Esophagus squamous epithelium (tissue), 5 donors: ENCODE measurements around the gene TADA3. TPM values are rescaled to one million over a fixed set of nuclear protein-coding genes. Genes with fewer than 3 reads are reported as not detected.

Source experiments
- DNase-seq: peaks from one replicate; lab custom pipeline; 2025; lab: John Stamatoyannopoulos, UW
- H3K27ac ChIP-seq, 4 donors: fragments of 200-600 bp; sonication (generic); one replicate each; pipeline ENCODE4 v1.5.1; 2016 to 2019; ENCODE audit warnings: mild to moderate bottlenecking in 1 of 4
- H3K27me3 ChIP-seq, 4 donors: fragments of 200-600 bp; sonication (generic); 1 replicate in 3 of 4; 2 replicates in 1 of 4; pipeline versions ENCODE4 v1.5.1 to v1.6.0; 2017 to 2021; ENCODE audit warnings: antibody characterized with exemption in 1 of 4
- H3K36me3 ChIP-seq, 3 donors: fragments of 200-600 bp; sonication (generic); one replicate each; pipeline ENCODE4 v1.5.1; 2016 to 2019
- H3K4me1 ChIP-seq, 3 donors: fragments of 200-600 bp; sonication (generic); one replicate each; pipeline ENCODE4 v1.5.1; 2017 to 2019
- H3K4me3 ChIP-seq, 4 donors: fragments of 200-600 bp; sonication (generic); 1 replicate in 3 of 4; 2 replicates in 1 of 4; pipeline ENCODE4 v1.5.1; 2016 to 2019; ENCODE audit warnings: mild to moderate bottlenecking in 2 of 4, moderate library complexity in 1 of 4
- H3K9me3 ChIP-seq, 3 donors: fragments of 200-600 bp; sonication (generic); one replicate each; pipeline ENCODE4 v1.5.1; 2016 to 2019
- POLR2A ChIP-seq, 4 donors: fragments of 450-650 bp; IDR thresholded peaks; one replicate each; pipeline ENCODE4 v1.6.1; 2017; ENCODE audit warnings: antibody characterized with exemption in 4 of 4, mild to moderate bottlenecking in 4 of 4, moderate library complexity in 3 of 4
- WGBS, 2 donors: methylation state at CpG; one replicate each; pipeline ENCODE4 v1.1.5; 2018; 5-methylcytosine and 5-hydroxymethylcytosine counted together
- intact Hi-C: fragments of 100-400 bp; cut with DNase I; formaldehyde crosslinking; loops from one replicate; pipeline ENCODE4 v1.15.0; 2022
- total RNA-seq, 4 donors: library from RNA; depleted of rRNA; stranded (reverse); fragments of >200 nt; gene quantifications; one replicate each; pipeline ENCODE4 v1.1.0, GENCODE V29; 2016
- TF ChIP-seq, protein P1 (sequence below), 6 experiments: fragments of 450-650 bp in 4 of 6; fragments of 200-600 bp in 2 of 6; sonication (generic) in 2 of 6; IDR thresholded peaks; one replicate each; pipeline ENCODE4 v1.5.1; 2016 to 2019; ENCODE audit warnings: antibody characterized with exemption in 6 of 6, mild to moderate bottlenecking in 4 of 6, moderate library complexity in 4 of 6
- donor health status: DM: yes; HTN: yes; CAD: no.

The TADA3 gene
- total RNA-seq, 4 donors from 2014 or later, result 34.7 to 54.4 (median 44.8) TPM

DNA sequence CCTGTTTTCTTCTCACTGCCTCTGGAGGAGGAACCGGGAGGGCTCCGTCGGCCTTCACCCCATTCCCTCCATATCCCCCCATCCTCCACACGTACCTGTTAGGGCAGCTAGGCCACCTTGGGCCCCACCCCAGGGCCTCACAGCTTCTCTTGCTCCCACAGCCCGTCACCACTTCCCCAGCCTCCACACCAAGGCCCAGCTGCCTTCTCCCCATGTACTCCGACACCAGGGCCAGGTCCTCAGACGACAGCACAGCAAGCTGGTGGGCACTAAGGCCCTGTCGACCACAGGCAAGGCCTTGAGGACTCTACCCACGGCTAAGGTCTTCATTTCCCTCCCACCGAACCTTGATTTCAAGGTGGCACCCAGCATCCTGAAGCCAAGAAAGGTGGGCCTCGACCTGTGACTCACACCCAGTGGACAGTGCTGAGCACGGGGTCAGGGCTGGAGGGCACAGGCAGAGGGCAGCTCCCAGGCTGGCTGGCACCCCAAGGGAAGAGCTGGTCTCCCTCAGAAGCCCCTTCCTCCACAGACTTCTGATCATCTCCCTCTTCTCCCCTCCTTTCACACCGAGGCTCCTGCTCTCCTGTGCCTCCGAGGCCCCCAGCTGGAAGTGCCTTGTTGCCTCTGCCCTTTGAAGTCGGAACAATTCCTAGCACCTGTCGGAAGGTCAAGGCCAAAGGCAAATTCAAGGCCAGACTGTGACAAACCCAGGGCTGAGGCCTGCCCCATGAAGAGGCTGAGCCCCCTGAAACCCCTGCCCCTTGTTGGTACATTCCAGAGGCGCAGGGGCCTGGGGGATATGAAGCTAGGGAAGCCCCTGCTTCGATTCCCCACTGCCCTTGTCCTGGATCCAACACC lies 42.5 kb upstream of the TADA3 start:
- H3K9me3 ChIP-seq, result no peaks in the 10 kb centered on the region
- TF ChIP-seq, protein P1, sequence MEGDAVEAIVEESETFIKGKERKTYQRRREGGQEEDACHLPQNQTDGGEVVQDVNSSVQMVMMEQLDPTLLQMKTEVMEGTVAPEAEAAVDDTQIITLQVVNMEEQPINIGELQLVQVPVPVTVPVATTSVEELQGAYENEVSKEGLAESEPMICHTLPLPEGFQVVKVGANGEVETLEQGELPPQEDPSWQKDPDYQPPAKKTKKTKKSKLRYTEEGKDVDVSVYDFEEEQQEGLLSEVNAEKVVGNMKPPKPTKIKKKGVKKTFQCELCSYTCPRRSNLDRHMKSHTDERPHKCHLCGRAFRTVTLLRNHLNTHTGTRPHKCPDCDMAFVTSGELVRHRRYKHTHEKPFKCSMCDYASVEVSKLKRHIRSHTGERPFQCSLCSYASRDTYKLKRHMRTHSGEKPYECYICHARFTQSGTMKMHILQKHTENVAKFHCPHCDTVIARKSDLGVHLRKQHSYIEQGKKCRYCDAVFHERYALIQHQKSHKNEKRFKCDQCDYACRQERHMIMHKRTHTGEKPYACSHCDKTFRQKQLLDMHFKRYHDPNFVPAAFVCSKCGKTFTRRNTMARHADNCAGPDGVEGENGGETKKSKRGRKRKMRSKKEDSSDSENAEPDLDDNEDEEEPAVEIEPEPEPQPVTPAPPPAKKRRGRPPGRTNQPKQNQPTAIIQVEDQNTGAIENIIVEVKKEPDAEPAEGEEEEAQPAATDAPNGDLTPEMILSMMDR (IDR thresholded peaks at IDR 0.05), result no peak
- TF ChIP-seq POLR2A (IDR thresholded peaks at IDR 0.05), result no peak
- H3K4me3 ChIP-seq, result no peak overlapping the region
- no peak overlapping the region for H3K27ac ChIP-seq
- DNase-seq, result no peak
- H3K4me1 ChIP-seq, result no peaks in the 10 kb centered on the region
- intact Hi-C loops, result no loop called here
- WGBS, 2 donors, result 82 to 90% methylated on average over 11 to 12 of the region's 18 CpGs
- H3K27me3 ChIP-seq, result no peaks in the 10 kb centered on the region
- peaks cover 0 to 86% (median 13%) of the 10 kb centered on the region in 3 donors for H3K36me3 ChIP-seq

DNA sequence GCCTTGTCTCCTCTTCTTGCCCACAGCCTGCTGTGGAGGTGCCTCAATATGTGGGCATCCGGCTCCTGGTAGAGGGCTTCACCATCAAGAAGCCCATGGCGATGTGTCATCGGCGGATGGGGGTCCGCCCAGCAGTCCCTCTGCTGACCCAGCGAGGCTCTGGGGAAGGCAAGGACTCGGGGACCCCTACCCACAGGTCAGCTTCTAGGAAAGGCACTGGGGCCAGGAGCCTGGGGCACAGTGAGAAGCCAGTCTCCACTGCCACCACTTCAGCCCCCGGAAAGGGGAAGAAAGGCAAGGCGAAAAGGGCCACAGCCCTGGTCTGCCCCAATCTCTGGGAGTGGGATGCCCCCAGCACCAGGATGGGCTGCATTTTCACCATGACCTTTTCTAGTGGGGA lies 40.8 kb upstream of the TADA3 start:
- H3K27me3 ChIP-seq, result no peaks in the 10 kb centered on the region
- H3K4me1 ChIP-seq, result no peaks in the 10 kb centered on the region
- no peak for TF ChIP-seq POLR2A (IDR thresholded peaks at IDR 0.05)
- TF ChIP-seq, protein P1 (IDR thresholded peaks at IDR 0.05), result no peak
- 81 to 82% methylated on average over 3 to 6 of the region's 9 CpGs for WGBS, 2 donors
- no peaks in the 10 kb centered on the region for H3K9me3 ChIP-seq
- H3K36me3 ChIP-seq, result peaks cover 0 to 83% (median 14%) of the 10 kb centered on the region in 3 donors
- no peak for DNase-seq
- H3K4me3 ChIP-seq, result no peak overlapping the region
- H3K27ac ChIP-seq, result no peak overlapping the region
- intact Hi-C loops, result no loop called here

DNA sequence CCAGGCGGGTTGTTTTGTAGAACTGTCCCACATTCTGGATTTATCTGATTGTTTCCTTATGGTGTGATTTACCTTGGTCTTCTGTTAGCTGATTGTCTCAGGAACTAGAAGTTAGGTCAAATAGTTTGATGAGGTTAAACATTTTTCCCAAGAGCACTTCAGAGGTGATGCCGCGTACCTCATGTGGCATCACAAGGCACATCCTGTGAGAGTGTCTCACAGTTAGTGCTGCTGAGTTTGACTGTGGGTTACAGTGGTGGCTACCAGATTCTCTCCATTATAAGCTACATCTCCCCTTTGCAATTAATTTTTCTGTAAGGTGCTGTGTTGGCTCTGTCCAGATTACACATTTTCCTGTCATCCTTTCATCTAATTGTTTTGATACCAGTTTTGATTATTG lies 39.0 kb upstream of the TADA3 start:
- Histone ChIP-seq H3K27ac (no peak overlapping the region), H3K9me3 (no peaks in the 10 kb centered on the region), H3K36me3 (peaks cover 0 to 82% (median 14%) of the 10 kb centered on the region in 3 donors), H3K4me1 (no peaks in the 10 kb centered on the region), H3K27me3 (no peaks in the 10 kb centered on the region), H3K4me3 (no peak overlapping the region)
- WGBS, 2 donors, result 94 to 97% methylated on average over 3 of the region's 3 CpGs
- no peak for DNase-seq
- no peak for TF ChIP-seq POLR2A (IDR thresholded peaks at IDR 0.05)
- TF ChIP-seq, protein P1 (IDR thresholded peaks at IDR 0.05), result no peak
- intact Hi-C loops, result no loop called here

DNA sequence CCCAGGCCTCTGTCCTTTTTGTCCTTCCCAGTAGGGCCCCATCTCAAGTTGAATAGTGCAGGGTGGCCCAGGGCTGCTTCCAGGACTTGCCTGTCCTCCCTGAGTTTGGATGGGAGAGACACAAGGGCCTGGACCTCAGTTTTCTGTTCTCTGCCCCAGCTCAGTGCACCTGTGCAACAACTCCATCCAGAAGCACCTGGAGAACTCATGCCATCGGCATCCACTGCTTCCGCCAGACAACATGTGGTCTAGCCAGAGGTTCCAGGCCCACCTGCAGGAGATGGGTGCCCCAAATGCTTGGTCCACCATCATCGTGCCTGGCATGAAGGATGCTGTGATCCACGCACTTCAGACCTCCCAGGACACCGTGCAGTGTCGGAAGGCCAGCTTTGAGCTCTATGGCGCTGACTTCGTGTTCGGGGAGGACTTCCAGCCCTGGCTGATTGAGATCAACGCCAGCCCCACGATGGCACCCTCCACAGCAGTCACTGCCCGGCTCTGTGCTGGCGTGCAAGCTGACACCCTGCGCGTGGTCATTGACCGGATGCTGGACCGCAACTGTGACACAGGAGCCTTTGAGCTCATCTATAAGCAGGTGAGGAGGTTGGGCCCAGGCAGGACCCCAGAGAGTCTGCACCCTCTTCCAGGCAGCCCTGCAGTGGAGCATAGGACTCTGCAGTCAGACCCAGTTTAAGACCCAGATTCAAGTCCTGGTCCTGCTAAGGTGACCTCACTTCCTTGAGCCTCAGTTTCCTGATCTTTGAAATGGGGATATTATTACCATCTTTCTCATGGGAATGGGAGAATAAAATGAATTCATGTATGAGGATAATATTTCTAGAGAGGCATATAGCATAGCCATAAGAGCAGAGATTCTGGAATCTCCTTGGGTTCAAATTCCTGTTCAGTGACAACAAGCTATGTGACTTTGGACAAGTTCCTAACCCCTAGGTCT lies 36.8 kb upstream of the TADA3 start:
- 50 to 98% methylated on average over 1 to 8 of the region's 17 CpGs for WGBS, 2 donors
- intact Hi-C loops, result no loop called here

More for the DNA sequence above, 36.8 kb upstream of the TADA3 start:
- Histone ChIP-seq H3K27me3 (no peaks in the 10 kb centered on the region), H3K9me3 (no peaks in the 10 kb centered on the region), H3K4me3 (no peak overlapping the region), H3K4me1 (no peaks in the 10 kb centered on the region), H3K27ac (no peak overlapping the region), H3K36me3 (peaks cover 0 to 60% (median 14%) of the 10 kb centered on the region in 3 donors)
- no peak for DNase-seq
- TF ChIP-seq, protein P1 (IDR thresholded peaks at IDR 0.05), result no peak
- no peak for TF ChIP-seq POLR2A (IDR thresholded peaks at IDR 0.05)
